Stimulated activated CD8-positive, alpha-beta memory T cell treated with anti-CD3 and anti-CD28 coated beads, Interleukin-4, amount 100 ng/mL, for 4 hours (primary cell): ENCODE results near the gene LILRA1.
"Not testable (repeated sequence)": the region's sequence is repeated elsewhere in the genome, so short reads cannot be mapped to it uniquely, and the experiment has no call there.

ENCODE experiments used
- DNase-seq, 2 donors: peaks; one replicate each; pipeline ENCODE4 v3.0.0-alpha.2; 2020; ENCODE audit warnings: low read depth in 2 of 2, low spot score in 1 of 2

The LILRA1 gene

DNA sequence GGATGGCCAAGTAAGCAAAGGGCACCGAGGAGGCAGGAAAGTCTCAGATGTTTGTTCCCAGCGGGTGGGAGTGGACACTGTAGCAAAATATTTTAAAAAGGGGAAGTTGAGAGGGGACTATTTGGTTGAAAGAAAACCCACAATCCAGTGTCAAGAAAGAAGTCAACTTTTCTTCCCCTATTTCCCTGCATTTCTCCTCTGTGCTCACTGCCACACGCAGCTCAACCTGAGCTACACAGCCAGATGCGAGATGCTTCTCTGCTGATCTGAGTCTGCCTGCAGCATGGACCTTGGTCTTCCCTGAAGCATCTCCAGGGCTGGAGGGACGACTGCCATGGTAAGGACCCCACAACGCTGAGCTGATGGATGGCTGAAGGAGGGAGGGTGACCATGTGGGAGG, at the start of gene LILRA1:
TSS of gene LILRA1 (plus strand) at position 188 of the 400 bp plus-strand sequence. CDS start 613 bp downstream, outside the sequence.
- DNase-seq, result not testable (repeated sequence)

GRCh38 chr19:54548806-54549205, 44.6 kb upstream of the LILRA1 start:
- no peak for DNase-seq

DNA sequence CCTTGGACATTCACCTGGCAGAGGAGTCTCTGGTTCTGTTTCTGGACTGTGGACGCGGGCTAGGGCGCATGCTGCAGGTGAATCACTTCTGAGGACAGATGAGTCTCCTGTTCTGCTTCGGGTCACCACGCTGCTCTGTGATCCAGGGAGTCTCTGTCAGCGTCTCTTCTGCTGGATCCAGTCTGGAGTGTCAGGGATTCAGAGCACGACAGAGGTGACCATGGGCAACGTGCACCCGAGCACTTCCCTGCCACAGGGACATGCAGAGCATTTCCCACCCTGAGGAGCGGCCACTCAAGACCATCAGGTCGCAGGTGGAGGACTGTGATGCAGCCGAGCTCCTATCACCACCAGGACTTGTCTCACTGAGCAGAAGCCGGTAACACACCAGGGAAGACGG, 44.2 kb upstream of the LILRA1 start:
- DNase-seq, result no peak

DNA sequence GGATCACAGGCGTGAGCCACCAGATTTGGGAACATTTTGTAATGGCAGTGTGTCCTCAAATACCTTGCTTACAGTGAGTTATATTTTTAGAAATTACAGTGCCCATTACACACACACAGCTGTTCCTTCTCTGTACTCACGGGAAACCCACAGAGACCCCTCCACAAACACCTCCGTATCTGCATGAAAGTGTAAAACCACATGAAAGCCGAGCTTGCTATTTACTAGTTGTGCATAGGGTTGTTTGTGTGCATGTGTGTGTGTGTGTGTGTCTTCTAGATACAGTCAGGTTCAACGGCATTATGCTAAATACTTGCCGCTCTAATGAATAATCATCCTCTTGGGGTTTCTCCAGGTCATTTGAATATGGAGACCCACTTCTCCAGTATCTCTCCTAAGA, 42.1 kb upstream of the LILRA1 start:
- DNase-seq, result no peak

- no peak for DNase-seq
These were observed 41.2 kb upstream of the LILRA1 start for GRCh38 chr19:54551950-54552912.

- no peak for DNase-seq
These were observed 40.5 kb upstream of the LILRA1 start for GRCh38 chr19:54552913-54553310.

GRCh38 chr19:54554006-54554405, 39.4 kb upstream of the LILRA1 start:
- DNase-seq, result no peak

DNA sequence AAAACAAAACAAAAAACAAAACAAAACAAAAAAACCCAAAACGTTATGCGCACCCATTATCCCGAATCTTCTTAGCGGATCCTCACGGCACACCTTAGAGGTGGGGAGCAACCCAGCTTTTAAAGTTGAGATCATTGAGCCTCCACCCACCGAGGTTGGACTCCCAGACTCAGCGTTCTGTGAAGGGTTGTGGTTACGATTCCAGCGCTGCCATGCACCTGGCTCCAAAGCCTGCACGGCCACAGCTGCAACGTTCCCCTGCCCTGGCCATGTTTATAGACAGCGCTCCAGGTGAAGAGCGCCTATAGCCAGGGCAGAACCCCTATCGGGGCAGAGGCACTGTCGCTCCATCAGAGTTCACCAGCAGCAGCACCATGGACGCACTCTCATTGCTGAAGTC, 38.5 kb upstream of the LILRA1 start:
- DNase-seq, result no peak

- DNase-seq, result no peak
These were observed 37.2 kb upstream of the LILRA1 start for GRCh38 chr19:54556194-54556593.

GRCh38 chr19:54558339-54558738, 35.1 kb upstream of the LILRA1 start:
- DNase-seq, result no peak

- DNase-seq, result no peak
These were observed 32.5 kb upstream of the LILRA1 start for GRCh38 chr19:54560881-54561385.

GRCh38 chr19:54561840-54562239, 31.6 kb upstream of the LILRA1 start:
- no peak for DNase-seq

GRCh38 chr19:54563206-54563605, 30.2 kb upstream of the LILRA1 start:
- DNase-seq, result not testable (repeated sequence)

DNA sequence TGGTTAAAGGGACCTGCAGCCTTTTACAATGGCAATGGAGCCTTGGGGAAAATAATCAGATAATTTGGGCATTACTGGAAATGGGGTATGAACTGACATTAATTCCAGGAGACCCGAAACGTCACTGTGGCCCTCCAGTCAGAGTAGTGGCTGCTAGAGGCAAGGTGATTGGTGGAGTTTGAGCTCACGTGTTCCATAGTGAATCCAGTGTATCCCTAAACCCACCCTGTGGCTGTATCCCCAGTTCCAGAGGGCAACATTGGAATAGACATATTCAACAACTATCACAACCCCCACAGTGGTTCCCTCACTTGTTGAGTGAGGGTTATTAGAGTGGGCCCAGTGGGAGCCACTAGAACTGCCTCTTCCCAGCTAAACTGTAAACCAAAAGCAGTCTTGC, 23.1 kb upstream of the LILRA1 start:
- DNase-seq, result no peak

DNA sequence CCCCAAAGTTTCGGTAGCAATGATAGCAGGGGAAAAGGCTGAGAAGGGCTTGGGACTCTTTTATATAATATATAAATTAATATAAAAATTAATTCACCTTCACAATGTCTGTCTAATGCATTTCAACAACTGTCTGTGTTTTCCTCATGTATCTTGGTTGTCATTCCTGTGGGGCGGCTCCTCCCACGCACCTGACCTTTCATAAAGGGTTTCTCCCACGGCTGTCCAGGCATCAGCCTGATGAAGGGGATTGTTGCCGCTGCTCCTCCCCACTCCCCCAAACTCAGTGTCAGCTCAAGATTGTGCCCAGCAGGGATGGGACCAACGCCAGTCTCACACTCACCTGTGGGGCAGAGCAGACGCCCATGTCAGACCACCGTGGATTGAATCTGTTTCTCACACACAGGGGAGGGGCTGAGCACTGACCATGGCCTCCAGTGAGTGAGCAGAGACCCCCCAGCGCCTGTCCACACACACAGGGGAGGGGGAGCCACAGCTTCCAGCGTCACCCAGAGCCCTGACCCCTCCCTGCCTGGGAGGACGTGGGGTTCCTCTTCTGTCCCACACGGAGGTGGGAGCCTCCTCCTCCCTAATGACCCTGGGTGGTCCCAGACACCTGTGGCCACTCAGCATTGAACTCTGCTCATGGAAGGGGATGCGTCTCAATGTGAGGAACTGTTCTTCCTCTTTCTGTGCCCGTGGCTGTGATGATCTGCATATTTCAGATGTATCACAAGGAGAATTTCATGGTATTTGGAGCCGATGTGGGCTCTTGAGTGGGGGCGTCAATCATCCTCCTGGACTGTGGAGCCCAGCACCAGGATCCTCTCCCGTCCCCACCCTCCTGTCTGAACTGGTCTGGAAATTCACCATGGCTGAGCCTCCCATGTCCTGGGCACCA, 21.5 kb upstream of the LILRA1 start:
- not testable (repeated sequence) for DNase-seq

- DNase-seq, result no peak
These were observed 20.6 kb upstream of the LILRA1 start for GRCh38 chr19:54572696-54573311.

- no peak for DNase-seq
These were observed 20.0 kb upstream of the LILRA1 start, which contains the start of gene LILRA2 for GRCh38 chr19:54573330-54573872. Gene LILRA2 (plus strand): TSS chr19:54573790. CDS start chr19:54573879, 89 bp downstream.

DNA sequence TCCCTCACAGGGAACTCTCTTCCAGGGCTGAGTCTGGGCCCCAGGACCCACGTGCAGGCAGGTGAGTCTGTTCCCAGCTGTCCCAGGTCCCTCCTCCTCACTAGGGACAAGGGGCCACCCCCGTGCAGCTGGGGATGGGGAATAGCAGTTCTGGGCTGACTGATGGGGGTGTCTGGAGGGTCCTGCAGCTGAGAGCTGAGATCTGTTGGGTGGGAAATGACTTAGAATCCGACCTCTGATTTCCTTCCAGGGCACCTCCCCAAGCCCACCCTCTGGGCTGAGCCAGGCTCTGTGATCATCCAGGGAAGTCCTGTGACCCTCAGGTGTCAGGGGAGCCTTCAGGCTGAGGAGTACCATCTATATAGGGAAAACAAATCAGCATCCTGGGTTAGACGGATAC, 19.4 kb upstream of the LILRA1 start:
- DNase-seq, result no peak

GRCh38 chr19:54574527-54575056, 18.8 kb upstream of the LILRA1 start:
- no peak for DNase-seq

- not testable (repeated sequence) for DNase-seq
These were observed 18.2 kb upstream of the LILRA1 start for GRCh38 chr19:54575205-54575604.
